Stomach (tissue), 4 donors: ENCODE results near the gene ACTR10.

Experiments
- CTCF ChIP-seq, 7 experiments: fragments of 450-650 bp in 4 of 7; fragments of 200-600 bp in 3 of 7; sonication (generic) in 3 of 7; IDR thresholded peaks; one replicate each; pipeline ENCODE4 v1.5.1; 2016 to 2019; ENCODE audit warnings: antibody characterized with exemption in 7 of 7, control low read depth in 2 of 7, mild to moderate bottlenecking in 1 of 7
- POLR2A ChIP-seq, 4 donors: fragments of 450-650 bp; IDR thresholded peaks; one replicate each; pipeline ENCODE4 v1.6.1; 2016; ENCODE audit warnings: antibody characterized with exemption in 4 of 4, control low read depth in 2 of 4, mild to moderate bottlenecking in 1 of 4, moderate library complexity in 1 of 4
- POLR2AphosphoS5 ChIP-seq, 3 donors: sonication (generic); formaldehyde crosslinking; IDR thresholded peaks; one replicate each; pipeline ENCODE4 v1.6.1; 2016; ENCODE audit warnings: antibody characterized with exemption in 3 of 3

GRCh38 chr14:58276208-58276607, 76.3 kb downstream of the ACTR10 start:
- TF ChIP-seq POLR2A (IDR thresholded peaks at IDR 0.05) (no peak), CTCF (IDR thresholded peaks at IDR 0.05) (no peak), POLR2AphosphoS5 (IDR thresholded peaks at IDR 0.05) (no peak)
